DOHH2 (cell line): ENCODE data around the gene SLC6A12.

Experiments used
- H3F3A ChIP-seq: fragments of 200-600 bp; sonication (generic), shearing (Covaris generic); 2 replicates; pipeline ENCODE4 v1.6.0; 2016; ENCODE audit warnings: antibody characterized with exemption, mild to moderate bottlenecking; ENCODE audit not compliant: control insufficient read depth, insufficient read depth
- H3K27ac ChIP-seq: fragments of 200-600 bp; sonication (generic); 2 replicates; pipeline ENCODE4 v1.5.1; 2014; ENCODE audit warnings: low read depth, mild to moderate bottlenecking, low read length, moderate library complexity
- H3K27me3 ChIP-seq: fragments of 200-600 bp; sonication (generic); 2 replicates; pipeline ENCODE4 v1.6.1; 2014; ENCODE audit warnings: mild to moderate bottlenecking, low read length, mixed read lengths; ENCODE audit not compliant: control insufficient read depth
- H3K36me3 ChIP-seq: fragments of 200-600 bp; sonication (generic); 2 replicates; pipeline ENCODE4 v1.6.1; 2014; ENCODE audit warnings: mild to moderate bottlenecking, low read length, moderate library complexity, mixed read lengths; ENCODE audit not compliant: control insufficient read depth
- H3K4me1 ChIP-seq: fragments of 200-600 bp; sonication (generic); 2 replicates; pipeline ENCODE4 v1.6.1; 2014; ENCODE audit warnings: mild to moderate bottlenecking, low read length, mixed read lengths; ENCODE audit not compliant: control insufficient read depth
- H3K4me2 ChIP-seq: fragments of 200-600 bp; sonication (generic); 2 replicates; pipeline ENCODE4 v1.6.0; 2014; ENCODE audit warnings: mild to moderate bottlenecking, low read length, moderate library complexity
- H3K4me3 ChIP-seq: fragments of 200-600 bp; sonication (generic); 2 replicates; pipeline ENCODE4 v1.5.1; 2014; ENCODE audit warnings: mild to moderate bottlenecking, low read length, mixed read lengths
- H3K79me2 ChIP-seq: fragments of 200-600 bp; sonication (generic); 2 replicates; pipeline ENCODE4 v1.6.1; 2014; ENCODE audit warnings: mild to moderate bottlenecking, low read length, mixed read lengths; ENCODE audit not compliant: control insufficient read depth
- H3K9me2 ChIP-seq: fragments of 200-600 bp; sonication (generic); replicated peaks from 2 replicates; pipeline ENCODE4 v1.6.1; 2014; ENCODE audit warnings: mild to moderate bottlenecking, low read length, mixed read lengths; ENCODE audit not compliant: control insufficient read depth
- H3K9me3 ChIP-seq: fragments of 200-600 bp; sonication (generic); 2 replicates; pipeline ENCODE4 v1.6.1; 2014; ENCODE audit warnings: antibody characterized with exemption, low read length, mixed read lengths; ENCODE audit not compliant: control insufficient read depth, insufficient read depth
- H4K20me1 ChIP-seq: fragments of 200-600 bp; sonication (generic); 2 replicates; pipeline ENCODE4 v1.6.0; 2014; ENCODE audit warnings: low read depth, mild to moderate bottlenecking, antibody characterized with exemption, low read length, moderate library complexity; ENCODE audit not compliant: control insufficient read depth, insufficient read depth
- CTCF ChIP-seq: fragments of 200-600 bp; sonication (generic); IDR thresholded peaks from one replicate; pipeline ENCODE4 v1.5.1; 2014; ENCODE audit warnings: antibody characterized with exemption, mild to moderate bottlenecking, low read depth, low read length; ENCODE audit not compliant: poor library complexity, severe bottlenecking
- EZH2phosphoT487 ChIP-seq: fragments of 200-600 bp; sonication (generic); IDR thresholded peaks from 2 replicates; pipeline ENCODE4 v1.6.1; 2017; ENCODE audit warnings: borderline replicate concordance, mild to moderate bottlenecking, antibody characterized with exemption, low read length, moderate library complexity, mixed read lengths

SLC6A12 gene

GRCh38 chr12:208813-209212 lies 5.1 kb downstream of the SLC6A12 start:
- no peak overlapping the region for H3K27ac ChIP-seq
- H4K20me1 ChIP-seq: no peaks in the 10 kb centered on the region
- peaks cover 22% of the 10 kb centered on the region for H3K27me3 ChIP-seq
- no peaks in the 10 kb centered on the region for H3K9me2 ChIP-seq
- H3K36me3 ChIP-seq: no peaks in the 10 kb centered on the region
- no peak overlapping the region for H3K4me2 ChIP-seq
- H3F3A ChIP-seq: no peaks in the 10 kb centered on the region
- H3K9me3 ChIP-seq: no peaks in the 10 kb centered on the region
- H3K4me3 ChIP-seq: no peak overlapping the region
- no peaks in the 10 kb centered on the region for H3K79me2 ChIP-seq
- peaks cover 17% of the 10 kb centered on the region for H3K4me1 ChIP-seq
- TF ChIP-seq EZH2phosphoT487 (no peak), CTCF (no peak)

- Histone ChIP-seq H3K27me3 (peaks cover 12% of the 10 kb centered on the region), H3F3A (no peaks in the 10 kb centered on the region), H3K79me2 (no peaks in the 10 kb centered on the region), H3K9me3 (no peaks in the 10 kb centered on the region), H3K4me3 (no peak overlapping the region), H3K4me1 (peaks cover 9% of the 10 kb centered on the region), H4K20me1 (no peaks in the 10 kb centered on the region), H3K27ac (no peak overlapping the region), H3K9me2 (no peaks in the 10 kb centered on the region), H3K4me2 (no peak overlapping the region), H3K36me3 (no peaks in the 10 kb centered on the region)
- TF ChIP-seq EZH2phosphoT487 (no peak), CTCF (no peak)
These were observed 6.2 kb downstream of the SLC6A12 start for GRCh38 chr12:207804-208203.

GRCh38 chr12:206746-207440 lies 7.1 kb downstream of the SLC6A12 start:
- Histone ChIP-seq H3K9me3 (no peaks in the 10 kb centered on the region), H3F3A (no peaks in the 10 kb centered on the region), H3K4me2 (no peak overlapping the region), H3K36me3 (no peaks in the 10 kb centered on the region), H3K27me3 (peaks cover 6% of the 10 kb centered on the region), H3K9me2 (no peaks in the 10 kb centered on the region), H4K20me1 (no peaks in the 10 kb centered on the region), H3K4me1 (peaks cover under 1% of the 10 kb centered on the region), H3K4me3 (no peak overlapping the region), H3K27ac (no peak overlapping the region), H3K79me2 (no peaks in the 10 kb centered on the region)
- TF ChIP-seq EZH2phosphoT487: no peak
- no peak for TF ChIP-seq CTCF
